HEK293T (cell line): ENCODE measurements around the gene TMEM242.

Experiments
- ARNT ChIP-seq: fragments of 450-650 bp; IDR thresholded peaks from 2 replicates; pipeline ENCODE4 v1.6.1; 2017; ENCODE audit warnings: mild to moderate bottlenecking
- BHLHE40 ChIP-seq: fragments of 450-650 bp; IDR thresholded peaks from 2 replicates; pipeline ENCODE4 v1.6.1; 2016; ENCODE audit warnings: mild to moderate bottlenecking, moderate library complexity, borderline replicate concordance
- CTBP1 ChIP-seq: fragments of 450-650 bp; IDR thresholded peaks from 2 replicates; pipeline ENCODE4 v1.6.1; 2016; ENCODE audit warnings: borderline replicate concordance
- ELF4 ChIP-seq: fragments of 450-650 bp; IDR thresholded peaks from 2 replicates; pipeline ENCODE4 v1.6.1; 2017; ENCODE audit warnings: antibody characterized with exemption
- FOXA1 ChIP-seq: fragments of 450-650 bp; IDR thresholded peaks from 2 replicates; pipeline ENCODE4 v1.6.1; 2016; ENCODE audit warnings: mild to moderate bottlenecking
- FOXM1 ChIP-seq: fragments of 450-650 bp; IDR thresholded peaks from 2 replicates; pipeline ENCODE4 v1.6.1; 2017; ENCODE audit warnings: mild to moderate bottlenecking, borderline replicate concordance
- HDGF ChIP-seq: fragments of 450-650 bp; IDR thresholded peaks from 2 replicates; pipeline ENCODE4 v1.6.1; 2017; ENCODE audit warnings: antibody characterized with exemption, borderline replicate concordance
- L3MBTL2 ChIP-seq: fragments of 450-650 bp; conservative IDR thresholded peaks from 2 replicates; pipeline ENCODE4 v1.6.1; 2016; ENCODE audit warnings: mild to moderate bottlenecking
- NFRKB ChIP-seq: fragments of 450-650 bp; IDR thresholded peaks from 2 replicates; pipeline ENCODE4 v1.6.1; 2016; ENCODE audit warnings: mild to moderate bottlenecking, moderate library complexity
- SP1 ChIP-seq: fragments of 450-650 bp; IDR thresholded peaks from 2 replicates; pipeline ENCODE4 v1.6.1; 2017
- SUZ12 ChIP-seq: fragments of 450-650 bp; IDR thresholded peaks from 2 replicates; pipeline ENCODE4 v1.6.1; 2016; ENCODE audit warnings: mild to moderate bottlenecking
- TARDBP ChIP-seq: fragments of 450-650 bp; IDR thresholded peaks from 2 replicates; pipeline ENCODE4 v1.6.1; 2016
- ZNF384 ChIP-seq: fragments of 450-650 bp; IDR thresholded peaks from 2 replicates; pipeline ENCODE4 v1.6.1; 2016
- TF ChIP-seq, protein P1 (sequence below): fragments of 450-650 bp; IDR thresholded peaks from 2 replicates; pipeline ENCODE4 v1.6.1; 2016

DNA sequence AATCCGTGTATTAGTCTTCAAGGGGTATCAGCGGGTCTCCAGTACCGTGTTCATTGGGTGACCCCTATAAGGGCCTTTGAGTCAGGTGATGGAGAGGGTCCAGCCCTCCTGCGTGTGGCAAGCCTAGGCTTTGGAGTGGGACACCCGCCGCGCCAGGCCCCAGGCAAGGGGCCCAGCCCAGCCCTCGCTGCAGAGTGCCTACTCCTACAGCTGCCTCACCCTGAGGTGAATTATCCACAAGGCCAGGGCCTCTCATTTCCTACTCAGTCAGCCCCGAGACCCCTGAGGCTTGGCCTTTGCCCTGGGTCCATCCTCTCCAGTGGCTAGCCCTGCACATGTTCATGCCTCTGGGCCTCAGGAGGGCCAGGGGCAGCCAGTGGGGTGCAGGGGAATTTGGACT is 45.1 kb downstream of the TMEM242 start:
- TF ChIP-seq HDGF: no peak
- TF ChIP-seq NFRKB: no peak
- no peak for TF ChIP-seq SP1
- TF ChIP-seq SUZ12: no peak
- TF ChIP-seq, protein P1, sequence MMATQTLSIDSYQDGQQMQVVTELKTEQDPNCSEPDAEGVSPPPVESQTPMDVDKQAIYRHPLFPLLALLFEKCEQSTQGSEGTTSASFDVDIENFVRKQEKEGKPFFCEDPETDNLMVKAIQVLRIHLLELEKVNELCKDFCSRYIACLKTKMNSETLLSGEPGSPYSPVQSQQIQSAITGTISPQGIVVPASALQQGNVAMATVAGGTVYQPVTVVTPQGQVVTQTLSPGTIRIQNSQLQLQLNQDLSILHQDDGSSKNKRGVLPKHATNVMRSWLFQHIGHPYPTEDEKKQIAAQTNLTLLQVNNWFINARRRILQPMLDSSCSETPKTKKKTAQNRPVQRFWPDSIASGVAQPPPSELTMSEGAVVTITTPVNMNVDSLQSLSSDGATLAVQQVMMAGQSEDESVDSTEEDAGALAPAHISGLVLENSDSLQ: no peak
- TF ChIP-seq ARNT: no peak
- TF ChIP-seq TARDBP: no peak
- TF ChIP-seq CTBP1: no peak
- no peak for TF ChIP-seq BHLHE40
- no peak for TF ChIP-seq FOXA1
- no peak for TF ChIP-seq ZNF384
- no peak for TF ChIP-seq ELF4
- no peak for TF ChIP-seq L3MBTL2
- TF ChIP-seq FOXM1: no peak
